Uterus (tissue), 4 donors: Measurements from ENCODE around the gene ACTL10. TPM values are rescaled to one million over a fixed set of nuclear protein-coding genes. Genes with fewer than 3 reads are reported as not detected.
A peak's percentile ranks its signal among the peaks of the same experiment; 100 is the strongest.

Source experiments
- DNase-seq, 2 donors: peaks; one replicate each; pipeline ENCODE4 v3.0.0-alpha.2; 2019 to 2020
- H3K27ac ChIP-seq, 2 donors: fragments of 200-600 bp; sonication (generic); 1 replicate in 1 of 2; 2 replicates in 1 of 2; pipeline ENCODE4 v1.5.1; 2016 to 2018
- H3K27me3 ChIP-seq, 2 donors: fragments of 200-600 bp; sonication (generic); one replicate each; pipeline ENCODE4 v1.5.1; 2018 to 2019; ENCODE audit warnings: control low read depth in 1 of 2
- H3K36me3 ChIP-seq, 2 donors: fragments of 200-600 bp; sonication (generic); one replicate each; pipeline ENCODE4 v1.5.1; 2019; ENCODE audit warnings: control low read depth in 1 of 2
- H3K4me1 ChIP-seq, 2 donors: fragments of 200-600 bp; sonication (generic); one replicate each; pipeline ENCODE4 v1.5.1; 2018 to 2019; ENCODE audit warnings: control low read depth in 1 of 2
- H3K4me3 ChIP-seq, 2 donors: fragments of 200-600 bp; sonication (generic); 1 replicate in 1 of 2; 2 replicates in 1 of 2; pipeline ENCODE4 v1.5.1; 2018 to 2019; ENCODE audit warnings: mild to moderate bottlenecking in 1 of 2
- H3K9me3 ChIP-seq, 2 donors: fragments of 200-600 bp; sonication (generic); one replicate each; pipeline ENCODE4 v1.5.1; 2019; ENCODE audit warnings: control low read depth in 1 of 2
- CTCF ChIP-seq, 4 experiments: fragments of 200-600 bp in 2 of 4; fragments of 450-650 bp in 2 of 4; sonication (generic) in 2 of 4; IDR thresholded peaks; one replicate each; pipeline ENCODE4 v1.5.1; 2016 to 2019; ENCODE audit warnings: antibody characterized with exemption in 4 of 4, mild to moderate bottlenecking in 2 of 4, moderate library complexity in 1 of 4
- POLR2A ChIP-seq, 2 donors: fragments of 450-650 bp; IDR thresholded peaks; one replicate each; pipeline ENCODE4 v1.6.1; 2016; ENCODE audit warnings: antibody characterized with exemption in 2 of 2, mild to moderate bottlenecking in 1 of 2, moderate library complexity in 1 of 2
- intact Hi-C: fragments of 100-400 bp; cut with DNase I; formaldehyde crosslinking; loops from one replicate; pipeline ENCODE4 v1.15.1; 2023; ENCODE audit warnings: low total_unique reads
- total RNA-seq, 4 donors: library from RNA; depleted of rRNA in 3 of 4; stranded (reverse); fragments of >200 nt in 3 of 4; gene quantifications; one replicate each; pipeline versions ENCODE4 v1.1.0 to v1.2.4, GENCODE V29; 2014 to 2023
- donor health status: DM: yes; HTN: yes; CAD: no.

The ACTL10 gene
- total RNA-seq, 4 donors from 2014 or later, result 1.4 to 4.4 (median 1.9) TPM; not detected in 1

GRCh38 chr20:33671573-33672288, 5.0 kb downstream of the ACTL10 start:
- TF ChIP-seq POLR2A (IDR thresholded peaks at IDR 0.05) (no peak), CTCF (IDR thresholded peaks at IDR 0.05) (no peak)
- Histone ChIP-seq H3K27ac (peak overlapping the region in 1 of 2 donors; percentile 91), H3K36me3 (no peaks in the 10 kb centered on the region), H3K4me3 (no peak overlapping the region), H3K27me3 (no peaks in the 10 kb centered on the region), H3K9me3 (no peaks in the 10 kb centered on the region), H3K4me1 (peaks cover 7 to 21% of the 10 kb centered on the region in 2 donors)
- intact Hi-C loops, result no loop called here
- no peak for DNase-seq

GRCh38 chr20:33672426-33673113, 5.8 kb downstream of the ACTL10 start:
- Histone ChIP-seq H3K36me3 (no peaks in the 10 kb centered on the region), H3K27ac (peak overlapping the region; percentile 90 to 91), H3K27me3 (no peaks in the 10 kb centered on the region), H3K9me3 (no peaks in the 10 kb centered on the region), H3K4me1 (peaks cover 7 to 21% of the 10 kb centered on the region in 2 donors), H3K4me3 (peak overlapping the region in 1 of 2 donors; percentile 72)
- intact Hi-C loops, result no loop called here
- peak in 1 of 2 donors; percentile 23 for DNase-seq
- no peak for TF ChIP-seq CTCF (IDR thresholded peaks at IDR 0.05)
- no peak for TF ChIP-seq POLR2A (IDR thresholded peaks at IDR 0.05)

GRCh38 chr20:33673114-33673409, 6.3 kb downstream of the ACTL10 start:
- Histone ChIP-seq H3K4me1 (peaks cover 7 to 21% of the 10 kb centered on the region in 2 donors), H3K36me3 (no peaks in the 10 kb centered on the region), H3K27ac (peak overlapping the region; percentile 90 to 91), H3K9me3 (no peaks in the 10 kb centered on the region), H3K4me3 (peak overlapping the region; percentile 65 to 72), H3K27me3 (no peaks in the 10 kb centered on the region)
- intact Hi-C loops, result no loop called here
- DNase-seq, result no peak
- TF ChIP-seq CTCF (IDR thresholded peaks at IDR 0.05) (no peak), POLR2A (IDR thresholded peaks at IDR 0.05) (no peak)

- no peaks in the 10 kb centered on the region for H3K9me3 ChIP-seq
- no peaks in the 10 kb centered on the region for H3K27me3 ChIP-seq
- peak in 1 of 2 donors; percentile 37 for DNase-seq
- TF ChIP-seq CTCF (IDR thresholded peaks at IDR 0.05) (no peak), POLR2A (IDR thresholded peaks at IDR 0.05) (no peak)
- peak overlapping the region; percentile 90 to 91 for H3K27ac ChIP-seq
- peaks cover 7 to 21% of the 10 kb centered on the region in 2 donors for H3K4me1 ChIP-seq
- intact Hi-C loops, result no loop called here
- peak overlapping the region; percentile 65 to 72 for H3K4me3 ChIP-seq
- H3K36me3 ChIP-seq, result no peaks in the 10 kb centered on the region
These were observed 6.9 kb downstream of the ACTL10 start for GRCh38 chr20:33673410-33674293.
